ENCODE data around the gene TAGAP. TPM values are rescaled to one million over a fixed set of nuclear protein-coding genes. Genes with fewer than 3 reads are reported as not detected.

The TAGAP gene
- total RNA-seq (2022; extraction: Qiagen RNA extraction) = not detected in 5 replicates

GRCh38 chr6:159044899-159045727 is at the start of gene TAGAP:
Gene TAGAP (minus strand): TSS chr6:159044991. CDS start chr6:159044146, 845 bp downstream.

GRCh38 chr6:158999666-159000403 is 45.0 kb downstream of the TAGAP start, which contains the start of gene RSPH3:
Gene RSPH3 (minus strand): TSS chr6:159000202. CDS start chr6:158999550, 652 bp downstream.

Other genes with a start within 250 kb of the TAGAP start
- gene EZR, start 225.6 kb downstream of the TAGAP start, total RNA-seq (2022; extraction: Qiagen RNA extraction) = 426 to 514 TPM (median 467 TPM) in 5 replicates
- gene RSPH3, start 44.8 kb downstream of the TAGAP start, total RNA-seq (2022; extraction: Qiagen RNA extraction) = 4.2 to 5.5 TPM (median 5.1 TPM) in 5 replicates
- 0.06 to 0.13 TPM (median 0.10 TPM) in 5 replicates for gene FNDC1, start 124.4 kb upstream of the TAGAP start, total RNA-seq (2022; extraction: Qiagen RNA extraction)

Data from A549 treated with AZD2906 at 1 μM for 4 hours (cell line).